Type B pancreatic cell (in vitro differentiated cells): Measurements from ENCODE around the gene SLC6A3. TPM values are rescaled to one million over a fixed set of nuclear protein-coding genes. Genes with fewer than 3 reads are reported as not detected.

ENCODE experiments used
- DNase-seq: peaks from one replicate; pipeline ENCODE4 v3.0.0; 2021; ENCODE audit warnings: mixed read lengths; ENCODE audit not compliant: unreplicated experiment; ENCODE audit errors: extremely low spot score
- H3K27ac Mint-ChIP-seq: 2 replicates; pipeline ENCODE4 v1.8.0; 2021; ENCODE audit warnings: mild to moderate bottlenecking, mixed read lengths
- H3K27me3 Mint-ChIP-seq: 2 replicates; pipeline ENCODE4 v1.8.0; 2021; ENCODE audit warnings: mixed read lengths
- H3K36me3 Mint-ChIP-seq: 2 replicates; pipeline ENCODE4 v1.8.0; 2021; ENCODE audit warnings: mixed read lengths
- H3K4me1 Mint-ChIP-seq: one replicate; pipeline ENCODE4 v1.8.0; 2021; ENCODE audit warnings: mixed read lengths; ENCODE audit not compliant: unreplicated experiment
- H3K4me3 Mint-ChIP-seq: 2 replicates; pipeline ENCODE4 v1.8.0; 2021; ENCODE audit warnings: mild to moderate bottlenecking, mixed read lengths
- H3K9me3 Mint-ChIP-seq: 2 replicates; pipeline ENCODE4 v1.8.0; 2021; ENCODE audit warnings: mixed read lengths
- total RNA-seq: library from RNA; stranded (reverse); gene quantifications from 2 replicates; pipeline ENCODE4 v1.2.1, GENCODE V29; 2021; ENCODE audit warnings: low replicate concordance
- TF ChIP-seq, protein P1 (sequence below): fragments of 200-600 bp; sonication (generic); conservative IDR thresholded peaks from 2 replicates; pipeline ENCODE4 v1.5.0; 2021; ENCODE audit warnings: antibody characterized with exemption, mild to moderate bottlenecking

Gene SLC6A3
- total RNA-seq, 1 donor from 2014 or later, result 0.19 TPM

DNA sequence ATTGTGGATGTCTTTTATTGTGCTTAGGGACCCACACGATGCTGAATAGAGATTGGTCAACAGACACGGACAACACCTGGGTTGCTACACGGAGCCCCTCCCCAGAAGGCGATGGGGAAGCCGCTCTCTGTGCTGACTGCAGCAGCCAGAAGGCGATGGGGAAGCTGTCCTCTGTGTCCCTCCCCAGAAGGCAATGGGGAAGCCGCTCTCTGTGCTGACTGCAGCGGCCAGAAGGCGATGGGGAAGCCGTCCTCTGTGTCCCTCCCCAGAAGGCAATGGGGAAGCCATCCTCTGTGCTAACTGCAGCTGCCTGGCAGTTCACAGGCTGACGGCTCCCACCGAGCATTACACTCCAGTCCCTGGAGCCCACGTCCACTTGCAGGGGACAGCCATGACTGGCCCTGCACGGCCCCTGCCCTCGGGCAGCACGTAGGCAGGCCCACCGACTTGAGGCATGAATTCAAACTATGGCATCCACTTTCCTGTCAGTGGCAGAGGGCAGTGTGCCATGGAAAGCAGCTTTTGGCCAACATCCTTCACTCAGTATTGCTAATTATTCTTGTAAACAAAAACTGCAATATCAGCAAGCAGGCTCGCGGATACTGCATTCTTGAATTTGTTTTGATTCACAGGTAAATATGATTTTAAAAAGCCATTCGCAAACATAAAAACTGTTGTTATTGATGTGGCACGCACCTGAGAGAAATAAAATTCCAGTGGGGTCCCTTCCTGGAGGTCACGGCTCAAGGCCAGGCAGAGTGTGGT is 52.3 kb downstream of the SLC6A3 start:
- DNase-seq, result no peak
- H3K27me3 Mint-ChIP-seq, result peaks cover 67% of the 10 kb centered on the region
- H3K4me1 Mint-ChIP-seq, result no peaks in the 10 kb centered on the region
- TF ChIP-seq, protein P1, sequence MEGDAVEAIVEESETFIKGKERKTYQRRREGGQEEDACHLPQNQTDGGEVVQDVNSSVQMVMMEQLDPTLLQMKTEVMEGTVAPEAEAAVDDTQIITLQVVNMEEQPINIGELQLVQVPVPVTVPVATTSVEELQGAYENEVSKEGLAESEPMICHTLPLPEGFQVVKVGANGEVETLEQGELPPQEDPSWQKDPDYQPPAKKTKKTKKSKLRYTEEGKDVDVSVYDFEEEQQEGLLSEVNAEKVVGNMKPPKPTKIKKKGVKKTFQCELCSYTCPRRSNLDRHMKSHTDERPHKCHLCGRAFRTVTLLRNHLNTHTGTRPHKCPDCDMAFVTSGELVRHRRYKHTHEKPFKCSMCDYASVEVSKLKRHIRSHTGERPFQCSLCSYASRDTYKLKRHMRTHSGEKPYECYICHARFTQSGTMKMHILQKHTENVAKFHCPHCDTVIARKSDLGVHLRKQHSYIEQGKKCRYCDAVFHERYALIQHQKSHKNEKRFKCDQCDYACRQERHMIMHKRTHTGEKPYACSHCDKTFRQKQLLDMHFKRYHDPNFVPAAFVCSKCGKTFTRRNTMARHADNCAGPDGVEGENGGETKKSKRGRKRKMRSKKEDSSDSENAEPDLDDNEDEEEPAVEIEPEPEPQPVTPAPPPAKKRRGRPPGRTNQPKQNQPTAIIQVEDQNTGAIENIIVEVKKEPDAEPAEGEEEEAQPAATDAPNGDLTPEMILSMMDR, result no peak
- H3K4me3 Mint-ChIP-seq, result no peak overlapping the region
- no peak overlapping the region for H3K27ac Mint-ChIP-seq
- H3K36me3 Mint-ChIP-seq, result peaks cover 4% of the 10 kb centered on the region
- no peaks in the 10 kb centered on the region for H3K9me3 Mint-ChIP-seq

DNA sequence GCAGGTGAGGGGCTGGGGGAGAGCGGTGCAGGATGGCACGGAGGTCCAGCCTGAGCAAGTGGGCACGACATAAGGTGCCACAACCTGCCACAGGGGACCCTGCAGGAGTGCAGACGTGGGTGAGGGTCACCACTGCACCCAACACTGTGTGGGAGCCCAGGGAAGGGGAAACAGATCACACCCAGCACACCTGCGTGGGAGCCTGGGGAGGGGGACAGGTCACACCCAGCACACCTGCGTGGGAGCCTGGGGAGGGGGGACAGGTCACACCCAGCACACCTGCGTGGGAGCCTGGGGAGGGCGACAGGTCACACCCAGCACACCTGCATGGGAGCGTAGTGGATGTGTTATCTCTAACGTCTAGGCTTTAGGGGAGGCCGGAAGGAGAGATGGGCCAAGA is 53.0 kb downstream of the SLC6A3 start:
- no peaks in the 10 kb centered on the region for H3K4me1 Mint-ChIP-seq
- H3K27ac Mint-ChIP-seq, result no peak overlapping the region
- no peaks in the 10 kb centered on the region for H3K9me3 Mint-ChIP-seq
- no peak for DNase-seq
- peaks cover 4% of the 10 kb centered on the region for H3K36me3 Mint-ChIP-seq
- no peak overlapping the region for H3K4me3 Mint-ChIP-seq
- TF ChIP-seq, protein P1, result no peak
- H3K27me3 Mint-ChIP-seq, result peaks cover 67% of the 10 kb centered on the region

DNA sequence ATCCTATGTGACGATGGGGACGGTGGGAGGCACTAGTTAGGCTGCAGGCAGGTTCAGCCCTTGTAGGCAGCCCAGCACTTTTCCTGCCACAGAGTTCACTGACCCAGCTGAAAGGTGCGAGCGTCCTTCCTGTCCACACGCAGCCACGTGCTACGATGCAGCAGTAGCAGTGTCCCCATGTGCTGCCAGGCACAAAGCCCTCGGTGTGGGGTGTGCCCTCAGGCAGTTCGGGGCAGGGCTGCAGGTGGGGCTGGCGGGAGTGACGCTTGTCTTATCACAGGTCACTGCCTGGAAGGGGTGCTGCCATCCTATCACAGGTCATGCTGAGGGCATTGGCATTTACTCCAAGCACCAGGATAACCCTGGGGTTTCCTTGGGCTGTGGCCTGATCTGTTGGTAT is 53.5 kb downstream of the SLC6A3 start:
- Mint-ChIP-seq H3K4me1 (peaks cover 4% of the 10 kb centered on the region), H3K27ac (no peak overlapping the region), H3K9me3 (no peaks in the 10 kb centered on the region), H3K27me3 (peaks cover 68% of the 10 kb centered on the region), H3K36me3 (peaks cover 4% of the 10 kb centered on the region), H3K4me3 (no peak overlapping the region)
- TF ChIP-seq, protein P1, result no peak
- no peak for DNase-seq

DNA sequence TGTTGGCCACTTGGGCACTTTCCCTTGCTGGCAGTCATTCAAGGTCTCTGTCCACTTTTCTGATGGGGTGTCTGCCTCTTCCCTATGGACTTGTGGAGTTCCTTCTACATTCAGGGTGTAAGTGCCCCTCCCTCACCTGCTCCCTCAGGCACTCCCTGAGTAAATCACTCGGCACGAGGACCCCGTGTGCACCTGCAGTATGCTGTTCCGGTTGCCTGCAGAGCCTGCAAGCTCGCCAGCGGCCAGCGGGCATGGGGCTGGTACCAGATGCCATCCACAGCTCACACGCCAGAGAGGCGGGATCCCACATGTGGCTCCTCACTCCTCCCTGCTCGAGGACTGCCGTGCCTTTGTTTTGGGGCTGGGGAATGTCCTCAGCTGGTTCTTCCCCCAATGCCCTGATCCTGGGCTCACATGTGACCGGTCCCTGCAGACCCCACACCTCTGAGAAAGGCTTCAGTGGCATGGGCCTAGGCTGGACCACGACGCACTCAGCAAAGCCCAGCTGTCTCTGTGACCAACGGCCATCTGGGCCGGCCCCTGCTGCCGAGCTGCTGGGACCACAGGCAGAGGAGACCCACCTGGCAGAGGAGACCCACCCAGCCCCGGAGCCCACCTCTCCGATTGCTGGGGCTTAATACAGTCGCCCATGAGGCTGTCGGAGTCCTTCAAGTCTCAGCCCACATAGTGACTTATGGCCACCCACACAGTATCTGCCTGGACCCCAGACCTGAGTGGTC is 54.2 kb downstream of the SLC6A3 start:
- TF ChIP-seq, protein P1, result no peak
- no peaks in the 10 kb centered on the region for H3K9me3 Mint-ChIP-seq
- peaks cover 5% of the 10 kb centered on the region for H3K4me1 Mint-ChIP-seq
- DNase-seq, result no peak
- H3K36me3 Mint-ChIP-seq, result peaks cover 4% of the 10 kb centered on the region
- no peak overlapping the region for H3K27ac Mint-ChIP-seq
- peaks cover 68% of the 10 kb centered on the region for H3K27me3 Mint-ChIP-seq
- H3K4me3 Mint-ChIP-seq, result no peak overlapping the region

GRCh38 chr5:1390333-1390732 is 54.9 kb downstream of the SLC6A3 start:
- Mint-ChIP-seq H3K9me3 (no peaks in the 10 kb centered on the region), H3K27me3 (peaks cover 67% of the 10 kb centered on the region), H3K36me3 (peaks cover 4% of the 10 kb centered on the region), H3K27ac (no peak overlapping the region), H3K4me1 (peaks cover 9% of the 10 kb centered on the region), H3K4me3 (no peak overlapping the region)
- TF ChIP-seq, protein P1, result no peak
- DNase-seq, result no peak
